ENCODE measurements around the gene LRCH3.

LRCH3 gene

GRCh38 chr3:197758512-197758911 is 32.5 kb upstream of the LRCH3 start:
- no peak overlapping the region for H3K4me3 ChIP-seq (replicated peaks; ENCODE audit: low read depth, low read length)
- TF ChIP-seq CTCF (IDR thresholded peaks at IDR 0.05; ENCODE audit: low read depth, low read length, missing control alignments), result no peak
- no peak for DNase-seq (ENCODE audit: extremely low read depth, low read depth)

GRCh38 chr3:197761784-197762183 is 29.3 kb upstream of the LRCH3 start:
- DNase-seq (ENCODE audit: extremely low read depth, low read depth), result no peak
- TF ChIP-seq CTCF (IDR thresholded peaks at IDR 0.05; ENCODE audit: low read depth, low read length, missing control alignments), result no peak
- no peak overlapping the region for H3K4me3 ChIP-seq (replicated peaks; ENCODE audit: low read depth, low read length)

- no peak for TF ChIP-seq CTCF (IDR thresholded peaks at IDR 0.05; ENCODE audit: low read depth, low read length, missing control alignments)
- no peak for DNase-seq (ENCODE audit: extremely low read depth, low read depth)
- H3K4me3 ChIP-seq (replicated peaks; ENCODE audit: low read depth, low read length), result no peak overlapping the region
Observed at GRCh38 chr3:197775317-197775716, 15.7 kb upstream of the LRCH3 start.

GRCh38 chr3:197782230-197782629 is 8.8 kb upstream of the LRCH3 start:
- TF ChIP-seq CTCF (IDR thresholded peaks at IDR 0.05; ENCODE audit: low read depth, low read length, missing control alignments), result no peak
- no peak for DNase-seq (ENCODE audit: extremely low read depth, low read depth)
- no peak overlapping the region for H3K4me3 ChIP-seq (replicated peaks; ENCODE audit: low read depth, low read length)

- DNase-seq (ENCODE audit: extremely low read depth, low read depth), result no peak
- TF ChIP-seq CTCF (IDR thresholded peaks at IDR 0.05; ENCODE audit: low read depth, low read length, missing control alignments), result no peak
- H3K4me3 ChIP-seq (replicated peaks; ENCODE audit: low read depth, low read length), result no peak overlapping the region
Observed at GRCh38 chr3:197784019-197784585, 7.0 kb upstream of the LRCH3 start.

- H3K4me3 ChIP-seq (replicated peaks; ENCODE audit: low read depth, low read length), result no peak overlapping the region
- TF ChIP-seq CTCF (IDR thresholded peaks at IDR 0.05; ENCODE audit: low read depth, low read length, missing control alignments), result no peak
Observed at GRCh38 chr3:197787412-197787811, 3.6 kb upstream of the LRCH3 start.

GRCh38 chr3:197789309-197789708 is 1.7 kb upstream of the LRCH3 start:
- no peak overlapping the region for H3K4me3 ChIP-seq (replicated peaks; ENCODE audit: low read depth, low read length)
- TF ChIP-seq CTCF (IDR thresholded peaks at IDR 0.05; ENCODE audit: low read depth, low read length, missing control alignments), result no peak
- DNase-seq (ENCODE audit: extremely low read depth, low read depth), result no peak

More at GRCh38 chr3:197787412-197787811, 3.6 kb upstream of the LRCH3 start:
- no peak for DNase-seq (ENCODE audit: extremely low read depth, low read depth)

All from HFF-Myc (cell line).